Measurements from ENCODE around the gene VWC2. TPM values are rescaled to one million over a fixed set of nuclear protein-coding genes. Genes with fewer than 3 reads are reported as not detected.

VWC2 gene
- total RNA-seq, 2 donors from 2014 or later = 0.11 TPM; not detected in 1

- Histone ChIP-seq H3K9me3 (no peaks in the 10 kb centered on the region), H3K27me3 (replicated peaks; ENCODE audit: insufficient read depth) (no peaks in the 10 kb centered on the region), H3K4me1 (replicated peaks) (no peaks in the 10 kb centered on the region), H3K4me3 (no peak overlapping the region), H3K27ac (no peak overlapping the region), H3K36me3 (no peaks in the 10 kb centered on the region)
- WGBS = 87% methylated on average over 2 of the region's 2 CpGs
- DNase-seq (ENCODE audit: low spot score) = no peak
- TF ChIP-seq CTCF (IDR thresholded peaks at IDR 0.05) (no peak), POLR2AphosphoS5 (IDR thresholded peaks at IDR 0.05) (no peak), POLR2A (IDR thresholded peaks at IDR 0.05) (no peak)
- intact Hi-C loops (cut with DNase I) = no loop called here
These were observed 158.2 kb downstream of the VWC2 start for GRCh38 chr7:49931627-49932026.

- no peak overlapping the region for H3K4me3 ChIP-seq
- TF ChIP-seq CTCF (IDR thresholded peaks at IDR 0.05) = no peak
- no peak for TF ChIP-seq POLR2AphosphoS5 (IDR thresholded peaks at IDR 0.05)
- TF ChIP-seq POLR2A (IDR thresholded peaks at IDR 0.05) = no peak
- no peaks in the 10 kb centered on the region for H3K27me3 ChIP-seq (replicated peaks; ENCODE audit: insufficient read depth)
- no peaks in the 10 kb centered on the region for H3K36me3 ChIP-seq
- 77% methylated on average over 2 of the region's 2 CpGs for WGBS
- no peak overlapping the region for H3K27ac ChIP-seq
- intact Hi-C loops (cut with DNase I) = no loop called here
- DNase-seq (ENCODE audit: low spot score) = no peak
- H3K4me1 ChIP-seq (replicated peaks) = no peaks in the 10 kb centered on the region
- H3K9me3 ChIP-seq = no peaks in the 10 kb centered on the region
These were observed 164.2 kb downstream of the VWC2 start for GRCh38 chr7:49937608-49938007.
